HEK293T (cell line): ENCODE results near the gene DPH2.

Source experiments
- BHLHE40 ChIP-seq: fragments of 450-650 bp; IDR thresholded peaks from 2 replicates; pipeline ENCODE4 v1.6.1; 2016; ENCODE audit warnings: mild to moderate bottlenecking, moderate library complexity, borderline replicate concordance
- CTBP1 ChIP-seq: fragments of 450-650 bp; IDR thresholded peaks from 2 replicates; pipeline ENCODE4 v1.6.1; 2016; ENCODE audit warnings: borderline replicate concordance
- ELF4 ChIP-seq: fragments of 450-650 bp; IDR thresholded peaks from 2 replicates; pipeline ENCODE4 v1.6.1; 2017; ENCODE audit warnings: antibody characterized with exemption
- FOXK2 ChIP-seq: fragments of 450-650 bp; IDR thresholded peaks from 2 replicates; pipeline ENCODE4 v1.6.1; 2016; ENCODE audit warnings: mild to moderate bottlenecking
- SP1 ChIP-seq: fragments of 450-650 bp; IDR thresholded peaks from 2 replicates; pipeline ENCODE4 v1.6.1; 2017
- SUZ12 ChIP-seq: fragments of 450-650 bp; IDR thresholded peaks from 2 replicates; pipeline ENCODE4 v1.6.1; 2016; ENCODE audit warnings: mild to moderate bottlenecking
- TARDBP ChIP-seq: fragments of 450-650 bp; IDR thresholded peaks from 2 replicates; pipeline ENCODE4 v1.6.1; 2016
- TF ChIP-seq, protein P1 (sequence below): fragments of 450-650 bp; IDR thresholded peaks from 2 replicates; pipeline ENCODE4 v1.6.1; 2016

DNA sequence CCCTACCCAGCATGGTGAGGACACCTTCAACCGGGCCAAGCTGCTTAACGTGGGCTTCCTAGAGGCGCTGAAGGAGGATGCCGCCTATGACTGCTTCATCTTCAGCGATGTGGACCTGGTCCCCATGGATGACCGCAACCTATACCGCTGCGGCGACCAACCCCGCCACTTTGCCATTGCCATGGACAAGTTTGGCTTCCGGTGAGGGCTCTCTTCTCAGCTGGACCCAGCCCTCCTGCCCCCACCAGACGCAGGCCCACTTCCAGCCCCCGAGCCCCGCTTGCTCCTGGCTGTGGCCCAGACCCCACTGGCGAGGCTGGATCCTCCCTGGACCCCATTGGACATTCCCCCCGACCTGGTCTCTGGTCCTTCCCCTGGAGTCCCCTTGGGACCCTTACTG, 15.0 kb downstream of the DPH2 start:
- no peak for TF ChIP-seq ELF4
- no peak for TF ChIP-seq SP1
- TF ChIP-seq BHLHE40, result no peak
- TF ChIP-seq, protein P1, sequence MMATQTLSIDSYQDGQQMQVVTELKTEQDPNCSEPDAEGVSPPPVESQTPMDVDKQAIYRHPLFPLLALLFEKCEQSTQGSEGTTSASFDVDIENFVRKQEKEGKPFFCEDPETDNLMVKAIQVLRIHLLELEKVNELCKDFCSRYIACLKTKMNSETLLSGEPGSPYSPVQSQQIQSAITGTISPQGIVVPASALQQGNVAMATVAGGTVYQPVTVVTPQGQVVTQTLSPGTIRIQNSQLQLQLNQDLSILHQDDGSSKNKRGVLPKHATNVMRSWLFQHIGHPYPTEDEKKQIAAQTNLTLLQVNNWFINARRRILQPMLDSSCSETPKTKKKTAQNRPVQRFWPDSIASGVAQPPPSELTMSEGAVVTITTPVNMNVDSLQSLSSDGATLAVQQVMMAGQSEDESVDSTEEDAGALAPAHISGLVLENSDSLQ, result no peak
- no peak for TF ChIP-seq FOXK2
- TF ChIP-seq CTBP1, result no peak
- TF ChIP-seq TARDBP, result no peak
- no peak for TF ChIP-seq SUZ12
